Progenitor cell of endocrine pancreas (in vitro differentiated cells): ENCODE measurements around the gene SSX2IP. TPM values are rescaled to one million over a fixed set of nuclear protein-coding genes. Genes with fewer than 3 reads are reported as not detected.
"Not testable (repeated sequence)": the region's sequence is repeated elsewhere in the genome, so short reads cannot be mapped to it uniquely, and the experiment has no call there.

Experiments used
- DNase-seq: peaks from one replicate; pipeline ENCODE4 v3.0.0; 2021; ENCODE audit warnings: low spot score; ENCODE audit not compliant: unreplicated experiment
- H3K27ac Mint-ChIP-seq: 2 replicates; pipeline ENCODE4 v1.8.0; 2021; ENCODE audit warnings: mild to moderate bottlenecking, moderate library complexity, mixed read lengths
- H3K27me3 Mint-ChIP-seq: 2 replicates; pipeline ENCODE4 v1.8.0; 2021; ENCODE audit warnings: mixed read lengths
- H3K36me3 Mint-ChIP-seq: 2 replicates; pipeline ENCODE4 v1.8.0; 2022; ENCODE audit warnings: mixed read lengths; ENCODE audit not compliant: insufficient read depth
- H3K4me1 Mint-ChIP-seq: 2 replicates; pipeline ENCODE4 v1.8.0; 2021; ENCODE audit warnings: low read depth, mixed read lengths
- H3K4me3 Mint-ChIP-seq: 2 replicates; pipeline ENCODE4 v1.8.0; 2021; ENCODE audit warnings: low read depth, mild to moderate bottlenecking, moderate library complexity, mixed read lengths
- H3K9me3 Mint-ChIP-seq: 2 replicates; pipeline ENCODE4 v1.8.0; 2021; ENCODE audit warnings: low read depth, mixed read lengths
- total RNA-seq: library from RNA; stranded (reverse); gene quantifications from 2 replicates; pipeline ENCODE4 v1.2.1, GENCODE V29; 2021
- TF ChIP-seq, protein P1 (sequence below): fragments of 200-600 bp; sonication (generic); IDR thresholded peaks from one replicate; pipeline ENCODE4 v1.5.0; 2021; ENCODE audit warnings: antibody characterized with exemption, mild to moderate bottlenecking; ENCODE audit not compliant: unreplicated experiment

The SSX2IP gene
- total RNA-seq, 1 donor from 2014 or later = 36.4 TPM

DNA sequence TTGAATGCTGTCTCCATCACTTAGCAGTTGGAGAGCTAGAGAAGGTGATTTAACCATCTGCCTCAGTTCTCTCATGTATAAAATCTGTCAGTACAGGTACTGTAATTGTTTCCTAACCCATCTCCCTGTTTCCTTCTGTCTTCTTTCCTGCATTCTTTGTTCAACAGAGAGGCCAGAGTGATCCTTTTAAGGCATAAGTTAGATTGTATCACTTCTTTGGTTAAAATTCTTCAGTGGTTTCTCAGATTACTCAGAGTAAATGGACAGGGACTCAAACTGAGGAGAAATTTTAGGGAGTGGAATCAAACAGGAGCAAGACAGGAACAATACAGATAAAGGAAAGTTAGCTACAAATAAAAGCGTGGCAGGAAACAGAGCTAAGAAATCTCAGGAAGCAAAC lies 45.2 kb upstream of the SSX2IP start:
- TF ChIP-seq, protein P1, sequence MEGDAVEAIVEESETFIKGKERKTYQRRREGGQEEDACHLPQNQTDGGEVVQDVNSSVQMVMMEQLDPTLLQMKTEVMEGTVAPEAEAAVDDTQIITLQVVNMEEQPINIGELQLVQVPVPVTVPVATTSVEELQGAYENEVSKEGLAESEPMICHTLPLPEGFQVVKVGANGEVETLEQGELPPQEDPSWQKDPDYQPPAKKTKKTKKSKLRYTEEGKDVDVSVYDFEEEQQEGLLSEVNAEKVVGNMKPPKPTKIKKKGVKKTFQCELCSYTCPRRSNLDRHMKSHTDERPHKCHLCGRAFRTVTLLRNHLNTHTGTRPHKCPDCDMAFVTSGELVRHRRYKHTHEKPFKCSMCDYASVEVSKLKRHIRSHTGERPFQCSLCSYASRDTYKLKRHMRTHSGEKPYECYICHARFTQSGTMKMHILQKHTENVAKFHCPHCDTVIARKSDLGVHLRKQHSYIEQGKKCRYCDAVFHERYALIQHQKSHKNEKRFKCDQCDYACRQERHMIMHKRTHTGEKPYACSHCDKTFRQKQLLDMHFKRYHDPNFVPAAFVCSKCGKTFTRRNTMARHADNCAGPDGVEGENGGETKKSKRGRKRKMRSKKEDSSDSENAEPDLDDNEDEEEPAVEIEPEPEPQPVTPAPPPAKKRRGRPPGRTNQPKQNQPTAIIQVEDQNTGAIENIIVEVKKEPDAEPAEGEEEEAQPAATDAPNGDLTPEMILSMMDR = no peak
- H3K36me3 Mint-ChIP-seq = no peaks in the 10 kb centered on the region
- no peak overlapping the region for H3K4me3 Mint-ChIP-seq
- no peaks in the 10 kb centered on the region for H3K4me1 Mint-ChIP-seq
- peaks cover 19% of the 10 kb centered on the region for H3K9me3 Mint-ChIP-seq
- H3K27ac Mint-ChIP-seq = no peak overlapping the region
- H3K27me3 Mint-ChIP-seq = no peaks in the 10 kb centered on the region
- DNase-seq = no peak

DNA sequence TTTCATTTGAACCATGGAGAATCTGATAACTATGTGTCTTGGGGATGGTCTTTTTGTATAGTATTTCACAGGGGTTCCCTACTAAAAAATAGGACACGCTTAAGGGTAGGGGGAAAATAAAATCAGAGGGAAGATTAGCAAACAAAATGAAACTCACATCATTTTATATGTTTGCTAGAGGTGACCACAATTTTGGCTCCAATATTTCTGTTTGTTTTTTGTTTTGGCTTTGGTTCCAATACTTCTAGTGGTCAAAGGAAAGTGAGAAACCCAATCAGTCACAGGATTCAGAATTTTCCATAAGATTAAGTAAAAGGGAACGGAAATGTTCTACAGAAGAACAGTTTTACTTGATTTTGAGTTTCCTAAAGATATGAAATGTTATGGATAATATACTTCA lies 42.3 kb upstream of the SSX2IP start:
- DNase-seq = no peak
- Mint-ChIP-seq H3K4me1 (no peaks in the 10 kb centered on the region), H3K36me3 (no peaks in the 10 kb centered on the region), H3K4me3 (no peak overlapping the region), H3K9me3 (peaks cover 21% of the 10 kb centered on the region), H3K27me3 (no peaks in the 10 kb centered on the region), H3K27ac (no peak overlapping the region)
- TF ChIP-seq, protein P1 = no peak

- H3K9me3 Mint-ChIP-seq = peaks cover 21% of the 10 kb centered on the region
- H3K36me3 Mint-ChIP-seq = no peaks in the 10 kb centered on the region
- no peak overlapping the region for H3K4me3 Mint-ChIP-seq
- TF ChIP-seq, protein P1 = no peak
- no peaks in the 10 kb centered on the region for H3K27me3 Mint-ChIP-seq
- H3K4me1 Mint-ChIP-seq = no peaks in the 10 kb centered on the region
- DNase-seq = no peak
- H3K27ac Mint-ChIP-seq = no peak overlapping the region
Observed at GRCh38 chr1:84731519-84731918, 41.3 kb upstream of the SSX2IP start.

GRCh38 chr1:84727711-84728110 lies 37.5 kb upstream of the SSX2IP start:
- H3K9me3 Mint-ChIP-seq = peaks cover 14% of the 10 kb centered on the region
- not testable (repeated sequence) for H3K27me3 Mint-ChIP-seq, H3K4me1 Mint-ChIP-seq, H3K4me3 Mint-ChIP-seq, H3K27ac Mint-ChIP-seq, H3K36me3 Mint-ChIP-seq, DNase-seq

GRCh38 chr1:84726593-84727499 lies 36.6 kb upstream of the SSX2IP start:
- no peak for DNase-seq
- Mint-ChIP-seq H3K4me3 (no peak overlapping the region), H3K9me3 (peaks cover 14% of the 10 kb centered on the region), H3K4me1 (peaks cover 1% of the 10 kb centered on the region), H3K27me3 (no peaks in the 10 kb centered on the region), H3K27ac (no peak overlapping the region), H3K36me3 (no peaks in the 10 kb centered on the region)
- TF ChIP-seq, protein P1 = no peak
